Mesodermal cell (in vitro differentiated cells): Measurements from ENCODE around the gene EIF6.
A peak's percentile ranks its signal among the peaks of the same experiment; 100 is the strongest.

Experiments used
- H3K27ac ChIP-seq: 2 replicates; pipeline ENCODE4 v1.7.0; 2013; ENCODE audit warnings: mild to moderate bottlenecking, low read depth, low read length, moderate library complexity; ENCODE audit not compliant: severe bottlenecking
- H3K36me3 ChIP-seq: 2 replicates; pipeline ENCODE4 v1.7.1; 2013; ENCODE audit warnings: mild to moderate bottlenecking, low read length, moderate library complexity; ENCODE audit not compliant: control insufficient read depth, insufficient read depth
- H3K4me1 ChIP-seq: one replicate; pipeline ENCODE4 v1.7.1; 2013; ENCODE audit warnings: mild to moderate bottlenecking, low read length; ENCODE audit not compliant: insufficient read depth, control insufficient read depth, poor library complexity, severe bottlenecking
- H3K4me3 ChIP-seq: 2 replicates; pipeline ENCODE4 v1.7.0; 2013; ENCODE audit warnings: low read length, control low read depth, mild to moderate bottlenecking; ENCODE audit not compliant: insufficient read depth, poor library complexity, severe bottlenecking; ENCODE audit errors: extremely low read depth
- H3K9me3 ChIP-seq: 2 replicates; pipeline ENCODE4 v1.7.1; 2013; ENCODE audit warnings: mild to moderate bottlenecking, low read length, moderate library complexity; ENCODE audit not compliant: control insufficient read depth
- WGBS, 2 experiments: methylation state at CpG; one replicate each; pipeline ENCODE4 v1.1.5; 2013; ENCODE audit warnings: missing lambda C conversion rate in 2 of 2; ENCODE audit not compliant: insufficient coverage in 2 of 2; 5-methylcytosine and 5-hydroxymethylcytosine counted together

Gene EIF6

GRCh38 chr20:35311822-35312221 is 27.2 kb upstream of the EIF6 start:
- no peaks in the 10 kb centered on the region for H3K9me3 ChIP-seq
- H3K4me1 ChIP-seq: peaks cover 40% of the 10 kb centered on the region
- H3K27ac ChIP-seq: peak overlapping the region; percentile 11
- no peak overlapping the region for H3K4me3 ChIP-seq
- peaks cover 4% of the 10 kb centered on the region for H3K36me3 ChIP-seq
- 89 to 90% methylated on average over 2 to 3 of the region's 5 CpGs for WGBS, 2 experiments

GRCh38 chr20:35311409-35311808 is 26.8 kb upstream of the EIF6 start:
- H3K36me3 ChIP-seq: peaks cover 4% of the 10 kb centered on the region
- WGBS, 2 experiments: 92% methylated on average over 2 of the region's 2 CpGs
- no peak overlapping the region for H3K4me3 ChIP-seq
- H3K4me1 ChIP-seq: peaks cover 44% of the 10 kb centered on the region
- no peak overlapping the region for H3K27ac ChIP-seq
- no peaks in the 10 kb centered on the region for H3K9me3 ChIP-seq

GRCh38 chr20:35307666-35308653 is 23.4 kb upstream of the EIF6 start:
- no peak overlapping the region for H3K27ac ChIP-seq
- H3K9me3 ChIP-seq: no peaks in the 10 kb centered on the region
- 95 to 96% methylated on average over 9 to 10 of the region's 13 CpGs for WGBS, 2 experiments

GRCh38 chr20:35306931-35307517 is 22.5 kb upstream of the EIF6 start:
- peaks cover 4% of the 10 kb centered on the region for H3K36me3 ChIP-seq
- no peaks in the 10 kb centered on the region for H3K9me3 ChIP-seq
- peaks cover 60% of the 10 kb centered on the region for H3K4me1 ChIP-seq
- 75% methylated on average over 3 of the region's 4 CpGs; no CpG with 5 or more reads in 1 of the 2 experiments for WGBS, 2 experiments
- no peak overlapping the region for H3K27ac ChIP-seq
- H3K4me3 ChIP-seq: no peak overlapping the region

More at GRCh38 chr20:35307666-35308653, 23.4 kb upstream of the EIF6 start:
- Histone ChIP-seq H3K4me3 (no peak overlapping the region), H3K4me1 (peaks cover 65% of the 10 kb centered on the region), H3K36me3 (peaks cover 4% of the 10 kb centered on the region)

GRCh38 chr20:35305682-35306556 is 21.3 kb upstream of the EIF6 start:
- peak overlapping the region; percentile 88 for H3K27ac ChIP-seq
- H3K36me3 ChIP-seq: peaks cover 4% of the 10 kb centered on the region
- H3K4me3 ChIP-seq: no peak overlapping the region
- H3K4me1 ChIP-seq: peaks cover 54% of the 10 kb centered on the region
- no peaks in the 10 kb centered on the region for H3K9me3 ChIP-seq
- 75 to 86% methylated on average over 8 of the region's 12 CpGs for WGBS, 2 experiments

GRCh38 chr20:35304956-35305355 is 20.4 kb upstream of the EIF6 start:
- WGBS, 2 experiments: 92 to 97% methylated on average over 6 of the region's 6 CpGs
- H3K9me3 ChIP-seq: no peaks in the 10 kb centered on the region
- peaks cover 4% of the 10 kb centered on the region for H3K36me3 ChIP-seq
- peaks cover 54% of the 10 kb centered on the region for H3K4me1 ChIP-seq
- no peak overlapping the region for H3K4me3 ChIP-seq
- H3K27ac ChIP-seq: peak overlapping the region; percentile 88

- no peaks in the 10 kb centered on the region for H3K9me3 ChIP-seq
- H3K36me3 ChIP-seq: peaks cover 4% of the 10 kb centered on the region
- peaks cover 54% of the 10 kb centered on the region for H3K4me1 ChIP-seq
- 17 to 31% methylated on average over 7 to 11 of the region's 18 CpGs for WGBS, 2 experiments
- no peak overlapping the region for H3K27ac ChIP-seq
- no peak overlapping the region for H3K4me3 ChIP-seq
Observed at GRCh38 chr20:35303735-35304491, 19.3 kb upstream of the EIF6 start.

GRCh38 chr20:35303382-35303734 is 18.8 kb upstream of the EIF6 start:
- H3K4me1 ChIP-seq: peaks cover 54% of the 10 kb centered on the region
- H3K27ac ChIP-seq: no peak overlapping the region
- 89 to 94% methylated on average over 8 to 9 of the region's 11 CpGs for WGBS, 2 experiments
- peaks cover 4% of the 10 kb centered on the region for H3K36me3 ChIP-seq
- H3K9me3 ChIP-seq: no peaks in the 10 kb centered on the region
- H3K4me3 ChIP-seq: no peak overlapping the region

- WGBS, 2 experiments: 81 to 100% methylated on average over 1 to 3 of the region's 6 CpGs
- Histone ChIP-seq H3K9me3 (no peaks in the 10 kb centered on the region), H3K4me1 (peaks cover 47% of the 10 kb centered on the region), H3K27ac (no peak overlapping the region), H3K4me3 (no peak overlapping the region), H3K36me3 (peaks cover 4% of the 10 kb centered on the region)
Observed at GRCh38 chr20:35302421-35303335, 18.1 kb upstream of the EIF6 start.
